HG03565 (cell line): ENCODE measurements around the gene SLC6A7.
"Not testable (repeated sequence)": the region's sequence is repeated elsewhere in the genome, so short reads cannot be mapped to it uniquely, and the experiment has no call there.

Experiments used
- ATAC-seq: cut with Tn5 transposase; IDR thresholded peaks from one replicate; pipeline ENCODE4 v1.9.1; 2021; ENCODE audit warnings: mild to moderate bottlenecking, moderate library complexity; ENCODE audit not compliant: unreplicated experiment

Gene SLC6A7

GRCh38 chr5:150239099-150239793 lies 49.4 kb downstream of the SLC6A7 start:
- no peak for ATAC-seq

GRCh38 chr5:150239794-150240122 lies 49.9 kb downstream of the SLC6A7 start:
- ATAC-seq = no peak

GRCh38 chr5:150241298-150242160 lies 51.7 kb downstream of the SLC6A7 start:
- no peak for ATAC-seq

GRCh38 chr5:150242251-150242894 lies 52.5 kb downstream of the SLC6A7 start:
- no peak for ATAC-seq

- no peak for ATAC-seq
These were observed 53.7 kb downstream of the SLC6A7 start for GRCh38 chr5:150243590-150243989.

GRCh38 chr5:150244209-150244608 lies 54.3 kb downstream of the SLC6A7 start:
- ATAC-seq = no peak

GRCh38 chr5:150245111-150245789 lies 55.4 kb downstream of the SLC6A7 start:
- ATAC-seq = no peak

- no peak for ATAC-seq
These were observed 55.9 kb downstream of the SLC6A7 start for GRCh38 chr5:150245808-150246207.

GRCh38 chr5:150246429-150246828 lies 56.6 kb downstream of the SLC6A7 start:
- no peak for ATAC-seq

- ATAC-seq = no peak
These were observed 57.0 kb downstream of the SLC6A7 start for GRCh38 chr5:150246835-150247234.

GRCh38 chr5:150247726-150248125 lies 57.9 kb downstream of the SLC6A7 start:
- ATAC-seq = no peak

GRCh38 chr5:150248493-150248892 lies 58.6 kb downstream of the SLC6A7 start:
- not testable (repeated sequence) for ATAC-seq

GRCh38 chr5:150248946-150249345 lies 59.1 kb downstream of the SLC6A7 start:
- ATAC-seq = no peak

GRCh38 chr5:150249744-150250143 lies 59.9 kb downstream of the SLC6A7 start:
- no peak for ATAC-seq

GRCh38 chr5:150251504-150251903 lies 61.6 kb downstream of the SLC6A7 start:
- no peak for ATAC-seq

GRCh38 chr5:150252489-150252888 lies 62.6 kb downstream of the SLC6A7 start:
- ATAC-seq = no peak

- no peak for ATAC-seq
These were observed 63.8 kb downstream of the SLC6A7 start for GRCh38 chr5:150253416-150254208.

GRCh38 chr5:150254363-150254762 lies 64.5 kb downstream of the SLC6A7 start:
- no peak for ATAC-seq

- no peak for ATAC-seq
These were observed 64.9 kb downstream of the SLC6A7 start for GRCh38 chr5:150254774-150255173.

GRCh38 chr5:150255659-150256409 lies 66.0 kb downstream of the SLC6A7 start:
- no peak for ATAC-seq
